Measurements from ENCODE around the gene BZW1. TPM values are rescaled to one million over a fixed set of nuclear protein-coding genes. Genes with fewer than 3 reads are reported as not detected.

BZW1 gene
- total RNA-seq, 4 donors from 2014 or later: 253 to 372 (median 274) TPM

GRCh38 chr2:200774920-200775319 is 36.8 kb upstream of the BZW1 start:
- H3K4me1 ChIP-seq: no peaks in the 10 kb centered on the region
- H3K4me3 ChIP-seq: no peak overlapping the region
- TF ChIP-seq EP300 (IDR thresholded peaks at IDR 0.05) (no peak), CTCF (IDR thresholded peaks at IDR 0.05) (no peak), POLR2AphosphoS5 (IDR thresholded peaks at IDR 0.05) (no peak), POLR2A (IDR thresholded peaks at IDR 0.05) (no peak)
- H3K27me3 ChIP-seq: no peaks in the 10 kb centered on the region
- no peaks in the 10 kb centered on the region for H3K9me3 ChIP-seq
- ATAC-seq: no peak
- H3K36me3 ChIP-seq: no peaks in the 10 kb centered on the region
- WGBS, 2 donors (ENCODE audit: low coverage in 1 of 2): 100% methylated on average over 1 of the region's 1 CpG
- no peak overlapping the region for H3K27ac ChIP-seq

- Histone ChIP-seq H3K4me1 (no peaks in the 10 kb centered on the region), H3K27ac (no peak overlapping the region), H3K9me3 (no peaks in the 10 kb centered on the region), H3K27me3 (no peaks in the 10 kb centered on the region), H3K36me3 (no peaks in the 10 kb centered on the region), H3K4me3 (no peak overlapping the region)
- TF ChIP-seq POLR2AphosphoS5 (IDR thresholded peaks at IDR 0.05): no peak
- ATAC-seq: no peak
Measured at GRCh38 chr2:200777275-200777674, 34.4 kb upstream of the BZW1 start.

- TF ChIP-seq CTCF (IDR thresholded peaks at IDR 0.05) (no peak), EP300 (IDR thresholded peaks at IDR 0.05) (no peak), POLR2AphosphoS5 (IDR thresholded peaks at IDR 0.05) (no peak), POLR2A (IDR thresholded peaks at IDR 0.05) (no peak)
Measured at GRCh38 chr2:200778038-200778437, 33.7 kb upstream of the BZW1 start.

GRCh38 chr2:200779214-200779613 is 32.5 kb upstream of the BZW1 start:
- Histone ChIP-seq H3K27ac (no peak overlapping the region), H3K4me1 (no peaks in the 10 kb centered on the region), H3K27me3 (no peaks in the 10 kb centered on the region), H3K4me3 (no peak overlapping the region), H3K36me3 (no peaks in the 10 kb centered on the region), H3K9me3 (no peaks in the 10 kb centered on the region)
- WGBS, 2 donors (ENCODE audit: low coverage in 1 of 2): 80 to 88% methylated on average over 1 of the region's 2 CpGs
- TF ChIP-seq EP300 (IDR thresholded peaks at IDR 0.05) (no peak), POLR2A (IDR thresholded peaks at IDR 0.05) (no peak), POLR2AphosphoS5 (IDR thresholded peaks at IDR 0.05) (no peak), CTCF (IDR thresholded peaks at IDR 0.05) (no peak)
- no peak for ATAC-seq

More at GRCh38 chr2:200778038-200778437, 33.7 kb upstream of the BZW1 start:
- Histone ChIP-seq H3K36me3 (no peaks in the 10 kb centered on the region), H3K9me3 (no peaks in the 10 kb centered on the region), H3K27ac (no peak overlapping the region), H3K4me1 (no peaks in the 10 kb centered on the region), H3K27me3 (no peaks in the 10 kb centered on the region), H3K4me3 (no peak overlapping the region)
- ATAC-seq: no peak
- 54 to 71% methylated on average over 4 to 5 of the region's 7 CpGs for WGBS, 2 donors (ENCODE audit: low coverage in 1 of 2)

GRCh38 chr2:200781616-200782015 is 30.1 kb upstream of the BZW1 start:
- H3K36me3 ChIP-seq: no peaks in the 10 kb centered on the region
- TF ChIP-seq CTCF (IDR thresholded peaks at IDR 0.05) (no peak), POLR2A (IDR thresholded peaks at IDR 0.05) (no peak), EP300 (IDR thresholded peaks at IDR 0.05) (no peak), POLR2AphosphoS5 (IDR thresholded peaks at IDR 0.05) (no peak)
- WGBS, 2 donors (ENCODE audit: low coverage in 1 of 2): 90% methylated on average over 5 of the region's 5 CpGs
- H3K9me3 ChIP-seq: no peaks in the 10 kb centered on the region
- no peaks in the 10 kb centered on the region for H3K4me1 ChIP-seq
- no peak overlapping the region for H3K4me3 ChIP-seq
- H3K27me3 ChIP-seq: no peaks in the 10 kb centered on the region
- no peak overlapping the region for H3K27ac ChIP-seq
- no peak for ATAC-seq
